RCC 7860 (cell line): ENCODE measurements around the gene TENM4.
"Not testable (repeated sequence)": the region's sequence is repeated elsewhere in the genome, so short reads cannot be mapped to it uniquely, and the experiment has no call there.

Experiments
- DNase-seq: peaks from one replicate; pipeline ENCODE4 v3.0.0-alpha.2; 2015; ENCODE audit warnings: low spot score
- FAIRE-seq: peaks from 2 replicates; lab custom pipeline; 2012; peaks lifted over from hg19 to GRCh38; lab: Jason Lieb, UNC

The TENM4 gene

GRCh38 chr11:78645226-78646202 lies 795.3 kb downstream of the TENM4 start:
- FAIRE-seq: no peak
- peak; percentile 64 for DNase-seq

- FAIRE-seq (no peak), DNase-seq (no peak)
Observed at GRCh38 chr11:78643676-78644056, 797.2 kb downstream of the TENM4 start.

GRCh38 chr11:78642979-78643675 lies 797.7 kb downstream of the TENM4 start:
- DNase-seq (no peak), FAIRE-seq (no peak)

GRCh38 chr11:78641541-78641940 lies 799.3 kb downstream of the TENM4 start:
- FAIRE-seq: no peak
- no peak for DNase-seq

- DNase-seq: no peak
- FAIRE-seq: no peak
Observed at GRCh38 chr11:78638704-78639380, 802.0 kb downstream of the TENM4 start.

GRCh38 chr11:78637527-78637926 lies 803.3 kb downstream of the TENM4 start:
- FAIRE-seq: not testable (repeated sequence)

GRCh38 chr11:78635814-78636506 lies 804.9 kb downstream of the TENM4 start:
- FAIRE-seq (no peak), DNase-seq (no peak)

More at GRCh38 chr11:78637527-78637926, 803.3 kb downstream of the TENM4 start:
- DNase-seq: not testable (repeated sequence)

GRCh38 chr11:78633516-78634310 lies 807.1 kb downstream of the TENM4 start:
- no peak for FAIRE-seq

GRCh38 chr11:78630561-78631303 lies 810.1 kb downstream of the TENM4 start:
- DNase-seq (no peak), FAIRE-seq (no peak)

More at GRCh38 chr11:78633516-78634310, 807.1 kb downstream of the TENM4 start:
- DNase-seq: no peak

GRCh38 chr11:78630155-78630554 lies 810.7 kb downstream of the TENM4 start:
- no peak for DNase-seq
- FAIRE-seq: no peak

- no peak for FAIRE-seq
- peak; percentile 68 for DNase-seq
Observed at GRCh38 chr11:78622666-78623065, 818.2 kb downstream of the TENM4 start.

- no peak for FAIRE-seq
- DNase-seq: no peak
Observed at GRCh38 chr11:78620159-78620558, 820.7 kb downstream of the TENM4 start.

- no peak for FAIRE-seq
- no peak for DNase-seq
Observed at GRCh38 chr11:78615724-78616123, 825.1 kb downstream of the TENM4 start.

GRCh38 chr11:78613378-78613813 lies 827.4 kb downstream of the TENM4 start:
- no peak for FAIRE-seq

GRCh38 chr11:78612721-78613377 lies 828.0 kb downstream of the TENM4 start:
- no peak for FAIRE-seq

More at GRCh38 chr11:78613378-78613813, 827.4 kb downstream of the TENM4 start:
- DNase-seq: no peak

GRCh38 chr11:78609321-78609720 lies 831.5 kb downstream of the TENM4 start:
- not testable (repeated sequence) for FAIRE-seq, DNase-seq

More at GRCh38 chr11:78612721-78613377, 828.0 kb downstream of the TENM4 start:
- no peak for DNase-seq

GRCh38 chr11:78607696-78608095 lies 833.1 kb downstream of the TENM4 start:
- FAIRE-seq: no peak
- no peak for DNase-seq

GRCh38 chr11:78606667-78607066 lies 834.2 kb downstream of the TENM4 start:
- no peak for FAIRE-seq
- no peak for DNase-seq
